Ramos (cell line): ENCODE results near the gene PIK3R6.
"Not testable (repeated sequence)": the region's sequence is repeated elsewhere in the genome, so short reads cannot be mapped to it uniquely, and the experiment has no call there.

Experiments used
- in situ Hi-C: fragments of 300-500 bp; cut with MboI; formaldehyde crosslinking; loops from one replicate; pipeline ENCODE4 v1.14.3; 2022; ENCODE audit warnings: low sequenced_read_pairs; ENCODE audit not compliant: unreplicated experiment

Gene PIK3R6

DNA sequence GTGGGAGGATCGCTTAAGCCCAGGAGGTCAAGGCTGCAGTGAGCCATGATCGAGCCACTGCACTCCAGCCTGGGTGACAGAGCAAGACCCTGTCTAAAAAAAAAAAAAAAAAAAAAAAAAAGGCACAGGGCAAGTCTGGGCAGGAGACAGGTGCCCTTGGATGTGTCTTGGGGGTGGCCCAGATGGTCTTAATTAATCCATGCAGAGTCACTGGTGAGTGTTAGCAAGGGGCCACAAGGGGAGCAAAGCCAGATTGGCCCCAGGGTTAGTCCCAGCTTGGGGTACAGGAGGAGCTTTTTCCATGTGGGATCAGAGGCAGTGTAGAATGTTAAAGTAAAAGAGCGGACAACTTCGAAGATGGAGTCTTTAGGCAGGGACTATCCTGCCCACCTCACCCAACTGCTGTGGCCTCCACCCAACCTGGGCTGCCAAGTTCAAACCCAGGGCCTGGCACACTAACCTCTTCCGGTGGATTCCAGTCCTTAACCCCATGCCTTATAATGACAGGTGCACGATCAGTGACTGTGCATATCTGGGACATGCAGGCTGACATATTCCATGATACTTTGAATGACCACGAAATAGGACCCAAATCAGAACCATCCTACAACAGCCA is 36.1 kb downstream of the PIK3R6 start:
- in situ Hi-C loops: no loop called here

DNA sequence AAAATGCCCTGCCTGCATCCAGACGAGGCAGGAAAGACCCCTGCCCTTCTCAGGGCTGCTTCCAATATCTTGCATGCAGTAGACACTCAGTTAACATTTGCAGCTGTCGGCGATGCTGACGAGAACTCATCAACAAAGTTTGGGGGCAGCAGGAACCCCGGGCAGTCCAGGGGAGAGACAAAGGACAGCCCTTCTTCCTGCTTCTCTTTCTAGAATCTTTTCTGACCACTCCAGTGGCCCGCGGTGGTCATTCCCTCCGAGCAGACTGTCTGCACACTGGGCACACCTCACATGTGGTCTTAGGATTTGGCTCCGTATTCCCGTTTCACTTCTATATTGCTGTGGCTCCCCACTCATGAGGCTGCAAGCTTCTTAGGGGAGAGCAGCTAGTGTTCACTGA is 37.3 kb downstream of the PIK3R6 start:
- in situ Hi-C loops: no loop called here

GRCh38 chr17:8829036-8829941 is 38.2 kb downstream of the PIK3R6 start:
- in situ Hi-C loops: no loop called here

- in situ Hi-C loops: no loop called here
These were observed 39.0 kb downstream of the PIK3R6 start for GRCh38 chr17:8828517-8828875.

- in situ Hi-C loops: no loop called here
These were observed 40.6 kb downstream of the PIK3R6 start for GRCh38 chr17:8826808-8827435.

DNA sequence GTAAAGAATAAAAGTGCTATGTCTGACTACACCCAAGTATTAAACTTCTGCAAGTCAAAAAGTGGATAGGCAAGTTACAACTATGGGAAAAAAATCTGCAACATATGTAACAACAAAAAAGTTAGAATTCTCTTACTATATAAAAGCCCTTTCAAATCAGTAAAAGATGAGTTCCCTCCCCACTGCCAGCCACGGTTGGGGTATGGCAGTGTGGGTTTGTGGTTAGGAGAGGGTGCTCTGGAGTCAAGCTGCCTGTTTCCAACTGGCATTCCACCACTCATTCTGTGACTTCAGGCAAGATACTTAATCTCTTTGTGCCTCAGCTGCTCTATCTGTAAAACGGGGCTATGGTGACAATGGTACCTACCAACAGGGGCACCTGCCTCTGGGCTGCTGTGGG is 41.7 kb downstream of the PIK3R6 start:
- in situ Hi-C loops: no loop called here

DNA sequence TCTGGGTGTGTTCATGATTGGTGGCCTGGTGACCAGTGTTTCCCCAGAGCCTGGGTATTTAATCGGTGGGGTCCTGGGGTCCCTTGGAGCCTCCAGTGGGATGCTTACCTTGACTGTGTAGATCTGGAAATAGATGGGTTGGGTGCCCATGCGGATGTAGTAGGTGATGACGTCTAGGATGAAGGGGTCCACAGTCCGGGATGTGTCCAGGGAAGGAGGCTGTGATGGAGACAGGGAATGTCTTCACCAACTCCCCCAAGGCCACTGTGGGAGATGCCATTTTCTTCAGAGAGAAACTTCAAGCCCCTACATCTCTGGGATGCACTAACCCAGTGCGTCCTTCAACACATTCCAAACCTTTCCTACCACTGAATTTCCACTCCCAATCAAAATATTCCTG is 44.2 kb downstream of the PIK3R6 start:
- in situ Hi-C loops: no loop called here

DNA sequence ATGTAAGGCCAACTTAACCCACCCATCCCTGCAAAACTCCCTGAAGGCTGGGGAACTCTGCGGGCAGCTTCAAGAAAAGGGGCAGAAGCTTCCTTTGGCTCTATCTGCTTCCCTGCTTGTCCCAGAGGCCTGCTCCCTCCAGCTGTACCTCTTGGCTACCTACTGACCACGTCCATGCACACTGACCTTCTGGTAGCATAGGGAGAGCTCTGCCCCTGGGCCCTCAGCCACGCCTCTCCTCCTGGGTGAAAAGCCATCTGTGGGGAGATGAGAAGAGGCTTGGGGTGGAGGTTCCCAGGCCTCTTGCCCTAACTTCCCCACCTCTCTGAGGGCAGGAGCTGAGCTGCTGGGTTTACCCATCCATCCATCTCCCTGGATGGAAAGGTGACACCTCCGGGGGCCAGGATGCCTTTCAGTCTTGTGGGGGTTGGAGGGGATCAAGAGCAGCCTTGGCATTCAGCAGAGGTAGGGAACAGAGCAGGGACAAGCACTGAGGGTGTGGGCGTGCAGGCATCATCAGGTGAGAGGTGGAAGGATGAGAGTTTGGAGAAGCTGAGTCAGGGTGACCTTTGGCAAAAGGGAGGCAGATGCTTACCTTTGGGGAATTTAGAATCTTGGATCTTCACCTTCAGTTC is 45.0 kb downstream of the PIK3R6 start:
- in situ Hi-C loops: no loop called here

GRCh38 chr17:8821446-8822105 is 45.9 kb downstream of the PIK3R6 start:
- in situ Hi-C loops: no loop called here

DNA sequence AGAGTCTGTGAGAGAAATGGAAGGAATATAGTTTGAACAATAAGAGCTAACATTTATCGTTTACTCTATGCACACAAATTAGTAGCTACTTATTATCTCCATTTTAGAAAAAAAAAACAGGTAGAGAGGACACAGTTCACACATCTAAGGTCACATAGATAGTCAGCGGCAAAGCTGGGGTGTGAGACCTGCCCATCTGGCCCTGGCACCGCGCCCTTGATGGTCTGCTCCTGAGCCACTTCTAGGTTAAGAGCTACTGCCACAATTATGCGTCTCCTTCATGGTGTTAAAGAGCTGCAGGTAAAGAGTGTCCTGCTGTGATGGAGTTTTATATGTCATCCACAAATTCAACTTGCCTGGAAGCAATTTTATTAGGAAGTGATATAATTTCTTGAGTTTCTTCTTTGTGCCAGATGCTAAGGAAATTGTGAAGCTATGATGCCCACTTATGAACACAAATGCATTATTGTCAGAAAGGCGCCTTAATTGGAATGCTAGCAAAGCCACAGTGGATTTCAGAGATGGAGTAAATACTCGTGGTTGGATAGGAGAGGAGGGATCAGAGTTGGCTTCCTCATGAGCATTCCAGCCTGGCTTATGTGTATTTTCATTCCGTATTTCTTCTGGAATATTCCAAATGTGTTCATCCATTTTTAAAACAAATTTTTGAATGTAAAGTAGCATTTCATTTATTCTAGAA is 47.0 kb downstream of the PIK3R6 start:
- in situ Hi-C loops: no loop called here

DNA sequence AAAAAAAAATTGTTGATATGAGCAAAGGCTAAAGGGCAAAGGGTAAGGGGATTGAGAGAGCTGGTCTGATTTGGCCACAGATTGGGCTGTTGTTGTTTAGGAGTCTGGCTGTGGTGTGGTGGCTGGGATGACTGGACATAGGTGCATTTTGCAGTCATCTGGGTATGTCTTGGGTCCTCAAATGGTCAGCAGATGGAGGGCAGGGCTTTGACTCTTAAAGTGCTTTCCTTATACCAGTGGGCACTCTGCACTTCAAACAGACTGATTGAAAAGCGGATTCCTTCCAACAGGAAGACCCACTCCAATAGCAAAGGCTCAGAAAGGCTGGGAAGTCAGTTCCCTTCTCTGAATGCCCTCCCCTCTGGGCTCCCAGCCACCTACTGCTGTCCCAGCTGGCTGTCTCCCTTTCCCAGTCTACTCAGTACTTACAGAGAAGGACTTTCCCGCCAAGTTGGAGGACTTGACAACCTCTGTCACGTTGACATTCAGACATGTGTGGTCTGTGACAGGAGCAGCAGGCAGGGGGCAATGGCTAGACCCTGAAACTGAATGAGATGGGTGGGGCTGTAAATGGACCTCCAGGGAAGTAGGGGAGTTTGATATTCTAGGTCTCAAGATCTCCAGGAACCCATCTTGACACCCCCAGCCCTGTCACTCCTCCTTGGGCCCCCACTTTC is 48.7 kb downstream of the PIK3R6 start:
- in situ Hi-C loops: no loop called here

GRCh38 chr17:8818047-8818446 is 49.4 kb downstream of the PIK3R6 start:
- in situ Hi-C loops: no loop called here

DNA sequence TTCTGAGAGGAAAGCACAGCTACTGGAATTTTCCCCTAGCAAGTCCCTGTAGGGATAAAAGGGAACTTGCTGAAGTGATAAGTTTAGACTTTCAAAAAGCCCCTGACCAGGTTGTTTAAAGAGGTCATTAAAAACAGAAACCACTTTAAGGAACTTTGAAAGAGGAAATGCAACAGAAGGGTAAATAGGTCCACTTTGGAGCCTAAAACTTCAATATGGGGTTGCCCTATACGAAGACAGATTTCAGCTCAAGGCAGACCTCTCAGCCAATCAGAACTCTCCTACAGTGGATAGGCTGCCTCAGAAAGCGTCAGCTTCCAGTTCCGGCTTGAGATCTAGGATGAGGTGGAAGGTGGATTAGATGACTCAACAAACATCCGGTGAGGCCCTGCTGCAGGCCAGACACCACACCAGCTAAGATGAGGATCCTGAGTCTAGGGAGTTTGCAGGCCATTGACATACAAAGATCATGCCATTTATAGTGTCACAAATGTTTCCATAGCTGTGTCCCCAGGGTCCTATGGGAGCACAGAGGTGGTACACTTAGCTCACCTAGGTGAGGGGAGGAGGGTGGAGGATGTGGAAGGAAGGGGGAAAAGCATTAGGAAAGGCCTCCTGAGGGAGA is 60.4 kb downstream of the PIK3R6 start:
- in situ Hi-C loops: no loop called here

DNA sequence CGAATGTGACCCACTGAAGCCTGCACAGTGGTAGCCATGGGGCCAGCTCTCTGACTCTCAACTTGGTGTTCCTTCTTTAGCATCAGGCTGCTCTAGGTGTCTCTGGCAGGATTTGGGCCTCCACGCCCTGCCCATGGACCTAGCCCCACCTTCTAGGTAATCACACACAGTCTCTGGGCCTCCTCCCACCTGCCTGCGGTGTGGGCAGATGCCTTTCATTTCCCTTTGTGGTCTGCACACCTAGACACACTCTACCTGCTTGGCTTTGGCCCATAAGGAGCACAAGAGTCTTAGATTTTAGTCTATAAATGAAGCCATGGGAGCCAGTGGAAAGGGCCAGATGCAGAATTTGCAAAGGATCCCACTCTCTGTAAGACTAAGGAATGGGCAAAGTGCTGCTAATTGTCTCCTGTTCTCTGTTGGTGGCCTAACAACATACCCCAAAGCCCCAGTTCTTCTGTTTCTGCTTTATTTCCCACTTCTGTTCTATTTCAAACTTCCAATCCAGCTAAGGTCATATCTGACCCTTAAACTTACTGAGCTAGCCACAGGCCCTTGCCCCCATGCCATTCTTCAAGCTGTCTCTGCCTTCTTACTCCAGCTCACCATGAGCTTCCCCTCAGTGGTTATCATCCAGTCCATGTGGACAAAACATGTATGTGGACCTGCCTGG is 61.1 kb downstream of the PIK3R6 start:
- in situ Hi-C loops: no loop called here

GRCh38 chr17:8805396-8805795 is 62.1 kb downstream of the PIK3R6 start:
- in situ Hi-C loops: not testable (repeated sequence)

GRCh38 chr17:8803531-8804420 is 63.7 kb downstream of the PIK3R6 start:
- in situ Hi-C loops: no loop called here

DNA sequence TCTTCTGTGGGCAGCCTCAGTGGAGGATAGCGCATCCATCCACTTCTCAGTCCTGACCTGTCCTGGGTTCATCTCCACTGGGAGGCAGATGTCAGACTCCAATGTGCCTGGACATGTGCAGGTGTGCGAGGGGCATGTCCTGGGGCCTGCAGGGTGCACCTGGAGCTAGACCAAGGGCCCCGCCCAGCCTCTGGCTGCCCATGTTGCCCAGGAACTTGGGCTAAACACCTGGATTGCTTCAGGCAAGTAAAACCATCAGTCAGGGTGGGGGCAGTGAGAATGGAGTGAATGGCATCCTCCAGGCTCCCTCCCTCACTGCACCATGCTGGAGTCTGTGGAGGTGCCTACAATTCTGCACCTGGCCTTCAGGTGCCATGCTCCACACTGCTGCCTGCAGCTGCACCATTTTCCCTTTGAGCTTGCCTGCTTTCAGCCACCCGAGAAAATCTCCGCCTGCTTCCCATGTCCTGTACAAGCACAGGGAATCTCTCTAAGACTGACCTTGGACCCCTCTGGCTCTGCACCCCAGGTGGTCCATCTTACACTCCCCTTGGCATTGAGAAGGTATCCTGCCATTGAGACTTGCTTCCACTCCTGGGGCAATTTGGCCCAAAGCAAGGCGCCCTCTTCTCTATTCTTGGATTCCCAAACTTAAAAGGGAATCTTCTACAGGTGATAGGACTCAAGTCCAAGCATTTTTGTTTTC is 66.2 kb downstream of the PIK3R6 start:
- in situ Hi-C loops: no loop called here
